Brain microvascular endothelial cell (primary cell): ENCODE measurements around the gene ATE1.
A peak's percentile ranks its signal among the peaks of the same experiment; 100 is the strongest.

Experiments
- DNase-seq: peaks from one replicate; pipeline ENCODE4 v3.0.0-alpha.2; 2020
- H3K27ac ChIP-seq: fragments of 250-450 bp; sonication (Bioruptor Pico); 2 replicates; pipeline ENCODE4 v1.5.1; 2020; ENCODE audit warnings: mild to moderate bottlenecking, moderate library complexity
- H3K27me3 ChIP-seq: fragments of 250-450 bp; sonication (Bioruptor Pico); replicated peaks from 2 replicates; pipeline ENCODE4 v1.5.1; 2020; ENCODE audit warnings: mild to moderate bottlenecking
- H3K36me3 ChIP-seq: fragments of 250-450 bp; sonication (Bioruptor Pico); replicated peaks from 2 replicates; pipeline ENCODE4 v1.5.1; 2020; ENCODE audit warnings: mild to moderate bottlenecking
- H3K4me3 ChIP-seq: 2 replicates; pipeline ENCODE4 v1.5.1; 2011; ENCODE audit warnings: low read depth, mild to moderate bottlenecking, control low read depth, low read length, moderate library complexity
- CTCF ChIP-seq: IDR thresholded peaks from 2 replicates; pipeline ENCODE4 v1.5.1; 2011; ENCODE audit warnings: low read depth, mild to moderate bottlenecking, moderate library complexity, low read length, control low read depth, inconsistent platforms; ENCODE audit errors: missing control alignments
- in situ Hi-C: cut with HindIII; loops from 2 replicates; pipeline ENCODE4 v1.10.0; 2017; ENCODE audit warnings: low sequenced_read_pairs, low pct_ligation_motif_present

The ATE1 gene

GRCh38 chr10:121949049-121949448 lies 21.2 kb upstream of the ATE1 start:
- TF ChIP-seq CTCF: no peak
- Histone ChIP-seq H3K27ac (no peak overlapping the region), H3K27me3 (no peaks in the 10 kb centered on the region), H3K4me3 (no peak overlapping the region), H3K36me3 (no peaks in the 10 kb centered on the region)
- in situ Hi-C loops: no loop called here
- DNase-seq: no peak

DNA sequence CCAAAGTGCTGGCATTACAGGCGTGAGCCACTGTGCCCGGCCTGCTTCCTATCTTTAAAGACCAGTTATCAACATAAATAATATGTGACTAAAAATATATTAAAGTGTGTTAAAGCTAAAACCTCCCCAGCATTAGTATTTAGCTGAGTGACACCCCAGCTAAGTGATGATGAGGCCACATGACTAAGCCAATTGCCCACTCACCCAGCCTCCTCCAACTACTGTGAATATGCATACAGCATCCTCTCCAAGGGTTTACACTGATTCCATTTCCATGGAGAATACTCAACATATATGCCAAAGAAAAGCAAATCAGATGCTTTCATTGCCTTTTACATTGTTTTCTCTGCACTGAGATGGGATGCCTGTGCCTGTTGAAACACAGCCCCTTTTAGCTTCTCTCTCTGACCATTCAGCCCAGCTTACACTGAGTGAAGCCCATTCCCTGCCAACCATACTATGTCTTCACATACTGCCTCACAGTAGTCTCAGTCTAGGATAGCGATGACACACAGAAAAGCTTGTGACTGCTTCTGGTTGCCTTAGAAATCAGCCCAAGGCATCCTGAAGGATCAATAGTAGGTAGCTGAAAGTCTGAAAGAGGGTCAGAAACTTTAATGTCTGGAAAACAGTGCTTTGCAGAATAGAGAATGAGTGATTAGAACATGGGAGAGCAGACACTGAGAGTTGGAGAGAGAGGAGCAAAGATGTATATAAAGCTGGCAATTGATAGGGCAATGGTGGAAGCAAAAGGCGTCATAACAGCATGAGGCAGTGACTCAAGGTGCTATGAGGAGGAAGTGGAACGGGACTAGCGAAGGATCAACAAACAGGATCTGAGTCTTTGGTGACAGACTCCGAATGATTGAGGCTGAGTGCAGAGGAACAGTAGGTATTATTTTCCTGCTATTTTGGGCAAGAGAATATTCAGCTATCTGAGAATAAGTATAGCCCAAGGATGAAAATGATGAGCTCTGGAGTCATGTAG lies 19.8 kb upstream of the ATE1 start:
- H3K27ac ChIP-seq: no peak overlapping the region
- H3K36me3 ChIP-seq: no peaks in the 10 kb centered on the region
- H3K4me3 ChIP-seq: no peak overlapping the region
- H3K27me3 ChIP-seq: no peaks in the 10 kb centered on the region
- in situ Hi-C loops: no loop called here
- TF ChIP-seq CTCF: no peak
- peak; percentile 27 for DNase-seq

DNA sequence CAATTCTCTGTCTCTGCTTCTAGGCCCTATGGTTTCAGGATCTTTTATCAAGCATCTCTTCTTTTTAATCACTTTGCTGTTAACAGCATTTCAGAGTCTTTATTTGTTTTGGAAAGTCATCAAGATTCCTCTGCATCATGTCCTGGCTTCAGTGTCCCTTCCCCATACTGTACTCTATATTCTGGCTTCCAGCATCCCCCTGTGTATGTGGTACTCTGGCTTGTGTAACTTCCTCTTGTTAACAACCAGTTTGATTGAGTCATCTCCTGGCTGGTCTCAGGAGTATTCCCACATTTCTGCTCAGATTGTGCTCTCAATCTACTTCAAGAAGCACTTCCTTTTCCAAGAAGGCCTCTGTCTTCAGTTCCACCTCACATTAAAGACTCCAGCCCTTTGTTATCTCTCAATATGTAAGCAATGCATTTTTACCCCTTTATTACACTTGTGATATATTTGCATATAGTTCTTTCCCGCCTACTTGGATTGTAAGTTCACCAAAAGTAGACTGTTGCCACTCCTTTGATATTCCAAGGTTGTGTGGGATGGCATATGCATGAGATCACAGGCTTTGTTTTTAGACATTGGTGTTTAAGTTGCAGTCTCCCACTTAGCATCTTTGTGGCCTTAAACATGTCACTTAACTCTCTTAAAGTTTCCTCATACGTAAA lies 15.1 kb upstream of the ATE1 start:
- Histone ChIP-seq H3K27ac (peak overlapping the region; percentile 33), H3K27me3 (no peaks in the 10 kb centered on the region), H3K36me3 (no peaks in the 10 kb centered on the region), H3K4me3 (no peak overlapping the region)
- peak; percentile 91 for DNase-seq
- TF ChIP-seq CTCF: no peak
- in situ Hi-C loops: no loop called here

DNA sequence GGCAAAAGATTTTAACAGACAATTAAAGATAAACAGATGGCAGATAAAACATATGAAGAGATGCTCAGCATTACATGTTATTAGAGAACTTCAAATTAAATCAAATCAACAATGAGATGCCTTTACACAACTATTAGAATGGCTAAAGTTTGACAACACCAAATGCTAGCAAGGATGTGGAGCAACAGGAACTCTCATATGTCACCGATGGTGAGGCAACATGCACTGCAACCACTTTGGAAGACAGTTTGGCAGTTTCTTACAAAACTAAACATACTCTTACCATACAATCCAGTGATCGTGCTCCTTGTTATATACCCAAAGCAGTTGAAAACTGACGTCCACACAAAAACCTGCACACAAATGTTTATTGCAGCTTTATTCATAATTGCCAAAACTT lies 13.7 kb upstream of the ATE1 start:
- Histone ChIP-seq H3K27ac (no peak overlapping the region), H3K27me3 (no peaks in the 10 kb centered on the region), H3K36me3 (no peaks in the 10 kb centered on the region), H3K4me3 (no peak overlapping the region)
- in situ Hi-C loops: no loop called here
- no peak for TF ChIP-seq CTCF
- DNase-seq: no peak

GRCh38 chr10:121936295-121936694 lies 8.5 kb upstream of the ATE1 start:
- H3K27me3 ChIP-seq: no peaks in the 10 kb centered on the region
- DNase-seq: no peak
- TF ChIP-seq CTCF: no peak
- H3K36me3 ChIP-seq: no peaks in the 10 kb centered on the region
- no peak overlapping the region for H3K27ac ChIP-seq
- no peak overlapping the region for H3K4me3 ChIP-seq
- in situ Hi-C loops: no loop called here
